Activated CD4-positive, alpha-beta T cell treated with anti-CD3 and anti-CD28 coated beads for 1 hour (primary cell): ENCODE results near the gene KRTAP9-1.
"Not testable (repeated sequence)": the region's sequence is repeated elsewhere in the genome, so short reads cannot be mapped to it uniquely, and the experiment has no call there.

Experiments
- DNase-seq: peaks from one replicate; pipeline ENCODE4 v3.0.0-alpha.2; 2020

KRTAP9-1 gene, protein sequence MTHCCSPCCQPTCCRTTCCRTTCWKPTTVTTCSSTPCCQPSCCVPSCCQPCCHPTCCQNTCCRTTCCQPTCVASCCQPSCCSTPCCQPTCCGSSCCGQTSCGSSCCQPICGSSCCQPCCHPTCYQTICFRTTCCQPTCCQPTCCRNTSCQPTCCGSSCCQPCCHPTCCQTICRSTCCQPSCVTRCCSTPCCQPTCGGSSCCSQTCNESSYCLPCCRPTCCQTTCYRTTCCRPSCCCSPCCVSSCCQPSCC

DNA sequence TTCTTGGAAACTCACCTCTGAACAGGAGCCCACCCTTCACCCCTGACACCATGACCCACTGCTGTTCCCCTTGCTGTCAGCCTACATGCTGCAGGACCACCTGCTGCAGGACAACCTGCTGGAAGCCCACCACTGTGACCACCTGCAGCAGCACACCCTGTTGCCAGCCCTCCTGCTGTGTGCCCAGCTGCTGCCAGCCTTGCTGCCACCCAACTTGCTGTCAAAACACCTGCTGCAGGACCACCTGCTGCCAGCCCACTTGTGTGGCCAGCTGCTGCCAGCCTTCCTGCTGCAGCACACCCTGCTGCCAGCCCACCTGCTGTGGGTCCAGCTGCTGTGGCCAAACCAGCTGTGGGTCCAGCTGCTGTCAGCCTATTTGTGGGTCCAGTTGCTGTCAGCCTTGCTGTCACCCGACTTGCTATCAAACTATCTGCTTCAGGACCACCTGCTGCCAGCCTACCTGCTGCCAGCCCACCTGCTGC is at the start of gene KRTAP9-1:
Gene KRTAP9-1 (plus strand): TSS at position 51 of the 482 bp plus-strand sequence. CDS start 0 bp downstream, at position 51.
- DNase-seq: not testable (repeated sequence)

- no peak for DNase-seq
These were observed 49.1 kb upstream of the KRTAP9-1 start, which contains the start of gene KRTAP4-6 for GRCh38 chr17:41140360-41141131. KRTAP4-6 (minus strand) TSS chr17:41140544; CDS start chr17:41140487, 57 bp downstream.

GRCh38 chr17:41141361-41141760 is 48.3 kb upstream of the KRTAP9-1 start:
- no peak for DNase-seq

DNA sequence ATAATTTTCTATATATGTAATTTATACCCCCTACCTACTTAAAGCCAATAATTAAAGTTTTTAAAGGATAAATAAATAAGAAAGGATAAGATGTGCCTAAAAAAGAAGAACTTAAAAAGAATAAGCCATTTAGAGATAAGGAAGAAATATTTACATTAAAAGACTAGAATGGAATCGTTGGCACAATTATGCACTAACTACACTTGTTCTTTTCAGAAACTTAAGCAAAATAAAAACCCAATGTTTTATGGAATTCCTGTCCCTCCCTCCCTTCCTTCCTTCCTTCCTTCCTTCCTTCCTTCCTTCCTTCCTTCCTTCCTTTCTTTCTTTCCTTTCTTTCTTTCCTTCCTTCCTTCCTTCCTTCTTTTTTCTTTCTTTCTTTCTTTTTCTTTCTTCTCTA is 44.8 kb upstream of the KRTAP9-1 start:
- DNase-seq: no peak

- DNase-seq: no peak
These were observed 44.4 kb upstream of the KRTAP9-1 start for GRCh38 chr17:41145261-41145660.

GRCh38 chr17:41147531-41148204 is 42.0 kb upstream of the KRTAP9-1 start:
- DNase-seq: no peak

DNA sequence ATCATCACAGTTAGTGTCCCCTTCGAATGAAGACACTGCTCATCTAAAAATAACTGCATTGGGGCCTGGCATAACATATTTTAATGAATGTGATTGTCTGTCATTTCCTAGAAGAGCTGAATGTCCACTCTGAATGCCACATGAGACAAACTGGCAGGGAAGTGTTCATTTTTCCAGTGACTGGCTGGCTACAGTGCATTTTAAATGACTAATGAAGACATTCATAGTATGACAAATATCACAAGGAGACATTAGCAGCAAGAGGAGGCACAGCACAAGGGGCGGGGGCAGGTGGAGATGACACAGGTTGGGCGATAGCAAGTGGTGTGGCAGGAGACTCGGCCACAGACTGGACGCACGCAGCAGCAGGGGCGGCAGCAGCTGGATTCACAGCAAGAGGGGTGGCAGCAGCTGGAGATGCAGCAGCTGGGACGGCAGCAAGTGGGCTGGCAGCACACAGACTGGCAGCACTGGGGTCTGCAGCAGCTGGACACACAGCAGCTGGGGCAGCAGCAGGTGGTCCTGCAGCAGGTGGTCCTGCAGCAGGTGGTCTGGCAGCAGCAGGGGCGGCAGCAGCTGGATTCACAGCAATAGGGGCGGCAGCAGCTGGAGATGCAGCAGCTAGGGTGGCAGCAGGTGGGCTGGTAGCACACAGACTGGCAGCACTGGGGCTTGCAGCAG is 40.6 kb upstream of the KRTAP9-1 start:
- DNase-seq: not testable (repeated sequence)

DNA sequence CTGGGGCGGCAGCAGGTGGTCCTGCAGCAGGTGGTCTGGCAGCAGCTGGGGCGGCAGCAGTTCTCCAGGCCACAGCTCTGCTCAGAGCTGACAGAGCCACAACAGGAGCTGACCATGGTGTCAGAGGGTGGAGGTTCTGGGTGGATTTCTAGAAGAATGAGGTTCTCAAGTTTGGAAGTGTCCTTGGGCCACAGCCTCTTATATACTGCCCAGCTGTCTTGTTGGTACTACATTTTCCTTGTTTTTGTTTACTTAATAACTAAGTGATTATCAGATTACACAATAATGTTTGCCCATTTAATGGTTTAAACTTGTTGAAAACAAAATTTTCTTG is 40.1 kb upstream of the KRTAP9-1 start, which contains the start of gene KRTAP4-5:
Gene KRTAP4-5 (minus strand): TSS at position 174 of the 334 bp plus-strand sequence. CDS start 58 bp downstream, at position 116.
- DNase-seq: no peak

GRCh38 chr17:41150026-41150425 is 39.7 kb upstream of the KRTAP9-1 start:
- DNase-seq: no peak

- DNase-seq: no peak
These were observed 38.2 kb upstream of the KRTAP9-1 start for GRCh38 chr17:41151525-41151924.

GRCh38 chr17:41153856-41154255 is 35.8 kb upstream of the KRTAP9-1 start:
- DNase-seq: no peak

GRCh38 chr17:41160190-41160589 is 29.5 kb upstream of the KRTAP9-1 start:
- not testable (repeated sequence) for DNase-seq

DNA sequence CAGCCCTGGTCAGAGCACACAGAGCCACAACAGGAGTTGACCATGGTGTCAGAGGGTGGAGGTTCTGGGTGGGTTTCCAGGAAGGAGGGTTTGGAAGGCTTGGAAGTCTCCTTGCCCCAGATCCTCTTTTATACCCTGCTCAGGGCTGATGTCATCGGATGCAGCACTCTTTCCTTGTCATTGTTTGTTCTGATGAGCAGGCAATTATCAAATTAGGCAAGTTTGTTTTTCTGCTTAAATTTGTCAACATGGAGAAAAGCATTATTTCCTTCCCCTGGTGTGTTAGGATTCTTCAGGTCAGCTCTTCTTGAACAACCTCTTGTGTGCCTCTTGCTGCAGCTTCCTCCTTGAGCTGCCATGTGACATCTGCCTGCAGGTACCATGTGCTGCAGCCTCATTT is 29.0 kb upstream of the KRTAP9-1 start, which contains the start of gene KRTAP4-4:
Gene KRTAP4-4 (minus strand): TSS at position 101 of the 400 bp plus-strand sequence. CDS start 57 bp downstream, at position 44.
- no peak for DNase-seq

DNA sequence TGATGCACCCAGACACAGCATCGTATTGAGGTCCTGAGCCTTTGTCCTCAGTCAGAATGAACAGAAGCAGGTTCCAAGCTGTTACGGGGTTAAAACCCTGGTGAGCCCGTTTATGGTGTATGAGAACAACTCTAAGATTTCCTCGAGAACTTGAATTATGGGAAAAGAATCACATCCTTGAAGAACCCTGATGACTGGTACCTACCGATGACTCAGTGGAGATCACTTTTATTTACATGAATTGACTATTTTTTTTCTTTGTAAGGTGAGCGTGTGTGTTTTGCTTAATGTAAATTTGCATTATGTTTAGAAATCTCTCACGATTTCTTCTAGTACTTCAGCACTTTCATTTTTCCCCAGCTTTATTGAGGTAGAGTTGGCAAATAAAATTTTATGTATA is 25.9 kb upstream of the KRTAP9-1 start:
- no peak for DNase-seq

- no peak for DNase-seq
These were observed 22.1 kb upstream of the KRTAP9-1 start for GRCh38 chr17:41167561-41167960.

DNA sequence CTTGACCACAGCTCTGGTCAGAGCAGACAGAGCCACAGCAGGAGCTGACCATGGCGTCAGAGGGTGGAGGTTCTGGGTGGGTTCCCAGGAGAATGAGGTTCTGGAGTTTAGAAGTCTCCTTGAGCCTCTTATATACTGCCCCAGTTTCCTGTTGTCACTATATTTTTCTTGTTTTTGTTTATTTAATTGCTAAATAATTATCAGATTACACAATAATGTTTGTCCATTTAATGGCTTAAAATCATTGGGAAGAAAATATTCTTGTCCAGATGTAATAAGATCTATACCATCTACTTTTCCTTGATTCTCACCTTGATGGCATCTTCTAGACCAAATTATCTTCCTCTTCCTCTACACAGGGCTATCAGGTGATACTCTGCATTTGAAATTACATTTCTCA is 21.6 kb upstream of the KRTAP9-1 start, which contains the start of gene KRTAP4-3:
Gene KRTAP4-3 (minus strand): TSS at position 101 of the 400 bp plus-strand sequence. CDS start 49 bp downstream, at position 52.
- DNase-seq: no peak

GRCh38 chr17:41171886-41172285 is 17.8 kb upstream of the KRTAP9-1 start:
- DNase-seq: no peak

DNA sequence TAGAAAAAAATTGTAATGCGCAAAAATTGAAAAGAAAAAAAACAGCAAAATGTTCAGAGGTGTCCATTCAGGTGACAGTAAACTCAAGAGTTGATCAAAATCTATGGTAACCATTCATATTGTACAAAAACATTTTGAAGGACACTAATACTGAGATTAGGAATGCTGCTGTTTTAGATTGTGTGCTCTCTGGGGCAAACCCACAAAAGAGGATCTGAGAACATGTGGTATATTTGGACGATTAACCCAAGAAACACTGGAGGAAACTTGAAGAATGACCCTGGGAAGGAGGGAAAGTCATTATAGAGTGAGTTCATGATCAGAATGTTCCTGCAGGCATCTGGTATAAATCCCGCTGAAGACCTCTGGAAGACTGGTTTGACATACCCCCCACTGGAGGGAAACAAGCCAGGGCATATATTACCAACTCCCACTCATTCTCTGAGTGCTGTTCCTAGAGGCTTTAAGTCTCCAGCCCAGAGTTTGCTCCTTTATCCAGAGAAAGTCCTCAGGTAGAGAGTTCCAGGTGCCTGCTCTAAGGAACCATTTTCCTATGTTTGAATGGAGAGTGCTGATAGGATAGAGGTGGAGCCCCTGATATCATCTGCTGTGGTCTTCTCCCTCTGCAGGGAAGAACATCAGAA is 12.8 kb upstream of the KRTAP9-1 start:
- DNase-seq: no peak

- no peak for DNase-seq
These were observed 11.9 kb upstream of the KRTAP9-1 start, which contains the start of gene KRTAP4-2 for GRCh38 chr17:41177727-41178271. KRTAP4-2 (minus strand) TSS chr17:41178221; CDS start chr17:41178164, 57 bp downstream.

DNA sequence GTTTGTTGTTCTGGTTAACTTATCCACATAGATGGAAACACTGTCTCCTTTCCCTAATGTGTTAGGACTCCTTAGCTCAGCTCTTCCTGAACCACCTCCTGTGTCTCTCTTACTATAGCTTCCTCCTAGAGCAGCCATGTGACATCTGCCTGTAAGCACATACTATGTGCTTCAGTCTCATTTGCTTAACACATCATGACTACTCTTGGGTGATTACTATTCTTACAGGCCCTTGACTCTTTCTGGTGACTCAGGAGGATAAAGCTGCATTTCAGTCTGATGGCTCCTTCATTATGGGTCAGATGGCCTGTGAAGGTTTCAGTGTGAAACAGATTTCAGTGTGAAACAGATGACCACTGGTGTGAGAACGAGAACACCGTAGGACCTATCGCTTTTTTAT is 11.3 kb upstream of the KRTAP9-1 start:
- DNase-seq: no peak

DNA sequence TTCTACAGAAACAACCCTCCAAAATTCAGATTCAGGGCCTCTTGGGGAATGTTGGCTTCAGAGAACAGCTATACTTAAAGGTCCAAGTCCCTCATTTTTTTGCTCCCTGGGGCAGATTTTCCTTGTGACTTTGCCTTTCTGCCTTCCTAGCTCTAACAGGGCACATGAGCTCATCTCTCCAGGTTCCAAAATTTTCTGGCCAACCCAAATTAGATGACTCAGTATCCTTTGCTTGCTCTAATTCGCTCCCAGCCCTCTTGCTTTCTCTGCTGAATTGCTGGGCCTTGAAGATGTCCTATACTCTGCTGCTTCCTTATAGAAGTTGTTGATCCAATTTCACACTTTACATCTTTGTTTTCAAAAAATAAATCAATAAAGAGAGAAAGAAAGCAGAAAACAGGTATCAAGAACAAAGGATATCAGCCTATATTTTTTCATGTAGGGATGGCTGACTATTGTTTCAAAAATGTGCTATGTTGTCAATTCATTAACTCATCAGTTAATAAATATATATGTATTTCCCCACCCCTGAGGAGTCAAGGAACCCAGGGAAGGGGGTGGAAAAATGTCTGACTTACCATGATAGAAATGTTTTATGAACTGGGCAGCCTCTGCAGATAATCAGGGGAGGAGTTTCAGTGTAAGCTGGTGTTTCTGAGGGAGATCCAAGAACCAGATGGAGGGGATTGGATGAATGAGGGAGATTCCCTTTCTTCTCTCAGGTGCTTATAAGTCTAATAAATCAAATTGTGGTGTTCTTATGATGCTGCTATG is 10.7 kb upstream of the KRTAP9-1 start:
- no peak for DNase-seq
